WTC11 (cell line): Measurements from ENCODE around the gene DNM1L. TPM values are rescaled to one million over a fixed set of nuclear protein-coding genes. Genes with fewer than 3 reads are reported as not detected.

ENCODE experiments used
- ATAC-seq: fragments of 200-7000 bp; cut with Tn5 transposase; 2 replicates; pipeline ENCODE4 v1.10.0; 2021; ENCODE audit warnings: mild to moderate bottlenecking, moderate library complexity
- CTCF ChIA-PET: fragments of 300-600 bp; sonication (Branson Sonifier 250); formaldehyde crosslinking; loops from one replicate; lab custom pipeline; 2021; ENCODE audit warnings: antibody characterized with exemption; lab: Charles Lee
- POLR2A ChIA-PET: fragments of 350-600 bp; sonication (Branson Sonifier 250); formaldehyde crosslinking; loops from one replicate; lab custom pipeline; 2021; ENCODE audit warnings: antibody characterized with exemption; lab: Charles Lee
- DNase-seq: peaks from one replicate; pipeline ENCODE4 v3.0.0; 2021; ENCODE audit warnings: low spot score
- H3K27ac Mint-ChIP-seq: 2 replicates; pipeline ENCODE4 v1.8.0; 2021; ENCODE audit warnings: mixed read lengths
- H3K27me3 Mint-ChIP-seq: 2 replicates; pipeline ENCODE4 v1.8.0; 2021; ENCODE audit warnings: low read depth, mild to moderate bottlenecking, moderate library complexity, mixed read lengths
- H3K36me3 Mint-ChIP-seq: 2 replicates; pipeline ENCODE4 v1.8.0; 2021; ENCODE audit warnings: mixed read lengths
- H3K4me1 Mint-ChIP-seq: 2 replicates; pipeline ENCODE4 v1.8.0; 2022; ENCODE audit warnings: mixed read lengths
- H3K4me3 Mint-ChIP-seq: 2 replicates; pipeline ENCODE4 v1.8.0; 2021; ENCODE audit warnings: mild to moderate bottlenecking, moderate library complexity, mixed read lengths
- H3K9me3 Mint-ChIP-seq: 2 replicates; pipeline ENCODE4 v1.8.0; 2021; ENCODE audit warnings: mixed read lengths
- ATF1 ChIP-seq: sonication (generic); formaldehyde crosslinking; IDR thresholded peaks from 2 replicates; pipeline ENCODE4 v1.8.1; 2023; ENCODE audit warnings: mild to moderate bottlenecking, moderate library complexity, missing genetic modification reagents
- ATF6 ChIP-seq: sonication (generic); formaldehyde crosslinking; IDR thresholded peaks from 2 replicates; pipeline ENCODE4 v1.8.1; 2023; ENCODE audit warnings: mild to moderate bottlenecking, missing genetic modification reagents
- E2F1 ChIP-seq: sonication (generic); formaldehyde crosslinking; IDR thresholded peaks from 2 replicates; pipeline ENCODE4 v1.8.0; 2022; ENCODE audit warnings: mild to moderate bottlenecking, missing genetic modification reagents
- E2F4 ChIP-seq: sonication (generic); formaldehyde crosslinking; IDR thresholded peaks from 2 replicates; pipeline ENCODE4 v1.8.1; 2022; ENCODE audit warnings: low read depth, mild to moderate bottlenecking, moderate library complexity, missing genetic modification reagents, borderline replicate concordance
- ERG ChIP-seq: fragments of 250-450 bp; sonication (Bioruptor Pico); IDR thresholded peaks from 2 replicates; pipeline ENCODE4 v1.8.0; 2021; ENCODE audit warnings: mild to moderate bottlenecking
- FOXK1 ChIP-seq: sonication (generic); formaldehyde crosslinking; IDR thresholded peaks from 2 replicates; pipeline ENCODE4 v1.8.0; 2022; ENCODE audit warnings: mild to moderate bottlenecking, moderate library complexity, missing genetic modification reagents
- FOXP1 ChIP-seq: sonication (generic); formaldehyde crosslinking; IDR thresholded peaks from 2 replicates; pipeline ENCODE4 v1.8.0; 2022; ENCODE audit warnings: missing genetic modification reagents, mild to moderate bottlenecking, moderate library complexity, borderline replicate concordance
- HMGXB4 ChIP-seq: sonication (generic); formaldehyde crosslinking; IDR thresholded peaks from 2 replicates; pipeline ENCODE4 v1.8.1; 2023; ENCODE audit warnings: mild to moderate bottlenecking, moderate library complexity, missing genetic modification reagents
- KAT7 ChIP-seq: sonication (generic); formaldehyde crosslinking; IDR thresholded peaks from 2 replicates; pipeline ENCODE4 v1.8.1; 2023; ENCODE audit warnings: missing genetic modification reagents, mild to moderate bottlenecking, borderline replicate concordance
- MXD4 ChIP-seq: fragments of 250-450 bp; sonication (Bioruptor Pico); IDR thresholded peaks from 2 replicates; pipeline ENCODE4 v1.8.0; 2021; ENCODE audit warnings: mild to moderate bottlenecking, moderate library complexity, borderline replicate concordance
- PREB ChIP-seq: sonication (generic); formaldehyde crosslinking; IDR thresholded peaks from 2 replicates; pipeline ENCODE4 v1.8.1; 2022; ENCODE audit warnings: mild to moderate bottlenecking, missing genetic modification reagents, moderate library complexity, borderline replicate concordance
- RELA ChIP-seq: sonication (generic); formaldehyde crosslinking; IDR thresholded peaks from 2 replicates; pipeline ENCODE4 v1.8.1; 2022; ENCODE audit warnings: missing genetic modification reagents, mild to moderate bottlenecking, borderline replicate concordance
- SP1 ChIP-seq: sonication (generic); formaldehyde crosslinking; conservative IDR thresholded peaks from 2 replicates; pipeline ENCODE4 v1.8.1; 2022; ENCODE audit warnings: missing genetic modification reagents
- STAT6 ChIP-seq: sonication (generic); formaldehyde crosslinking; conservative IDR thresholded peaks from 2 replicates; pipeline ENCODE4 v1.8.1; 2023; ENCODE audit warnings: mild to moderate bottlenecking, low read depth, missing genetic modification reagents, moderate library complexity
- USF2 ChIP-seq: sonication (generic); formaldehyde crosslinking; IDR thresholded peaks from 2 replicates; pipeline ENCODE4 v1.8.1; 2023; ENCODE audit warnings: mild to moderate bottlenecking, missing genetic modification reagents, moderate library complexity
- ZBTB21 ChIP-seq: sonication (generic); formaldehyde crosslinking; IDR thresholded peaks from 2 replicates; pipeline ENCODE4 v1.8.1; 2023; ENCODE audit warnings: mild to moderate bottlenecking, missing genetic modification reagents, borderline replicate concordance
- ZNF121 ChIP-seq: sonication (generic); formaldehyde crosslinking; IDR thresholded peaks from 2 replicates; pipeline ENCODE4 v1.8.0; 2023; ENCODE audit warnings: missing genetic modification reagents
- ZNF232 ChIP-seq: sonication (generic); formaldehyde crosslinking; IDR thresholded peaks from 2 replicates; pipeline ENCODE4 v1.8.0; 2022; ENCODE audit warnings: mild to moderate bottlenecking, missing genetic modification reagents
- ZNF263 ChIP-seq: sonication (generic); formaldehyde crosslinking; IDR thresholded peaks from 2 replicates; pipeline ENCODE4 v1.8.1; 2022; ENCODE audit warnings: low read depth, mild to moderate bottlenecking, moderate library complexity, missing genetic modification reagents
- total RNA-seq: library from RNA; stranded (reverse); gene quantifications from 3 replicates; pipeline ENCODE4 v1.2.3, GENCODE V29; 2021

The DNM1L gene
- total RNA-seq, 1 experiment from 2014 or later = 74.3 TPM

- Mint-ChIP-seq H3K27me3 (no peaks in the 10 kb centered on the region; the same call in 1 of the 2 replicates), H3K4me3 (peak overlapping the region; percentile 89), H3K27ac (peak overlapping the region; percentile 59), H3K36me3 (peaks cover 40% of the 10 kb centered on the region), H3K9me3 (no peaks in the 10 kb centered on the region), H3K4me1 (peaks cover 20% of the 10 kb centered on the region)
- DNase-seq = no peak
- ChIA-PET CTCF (interaction anchor here (0.7 to 2.0 kb wide), 6 partner anchors 128 to 1504 kb away, joined by 4 to 8 read pairs (median 4); partner anchors contain the start of gene ALG10), POLR2A (interaction anchor here (0.7 kb wide), 2 partner anchors 47 to 87 kb away, joined by 3 read pairs; no protein-coding TSS in a partner anchor)
- no peak for TF ChIP-seq ATF6
- no peak for TF ChIP-seq ZNF263 (CRISPR knock-in tag)
- no peak for ATAC-seq
These were observed 75.0 kb downstream of the DNM1L start for GRCh38 chr12:32754111-32754510.

- POLR2A ChIA-PET = interaction anchor here (0.6 to 1.8 kb wide), 9 partner anchors 9 to 355 kb away, joined by 3 to 14 read pairs (median 4); partner anchors contain the start of genes DNM1L and PKP2
- Mint-ChIP-seq H3K27ac (peak overlapping the region; percentile 74), H3K4me3 (peak overlapping the region; percentile 89), H3K36me3 (peaks cover 34% of the 10 kb centered on the region), H3K4me1 (peaks cover 20% of the 10 kb centered on the region), H3K27me3 (no peaks in the 10 kb centered on the region; the same call in 1 of the 2 replicates), H3K9me3 (no peaks in the 10 kb centered on the region)
- peak; percentile 88 for DNase-seq
- peak; percentile 74 for ATAC-seq
- CTCF ChIA-PET = interaction anchor here (0.5 to 4.2 kb wide), 72 partner anchors 9 to 1280 kb away, joined by 3 to 62 read pairs (median 4); partner anchors contain the start of genes ALG10, DNM1L and PKP2
- TF ChIP-seq HMGXB4 (peak; percentile 90; the same call in 1 of the 2 replicates), USF2 (CRISPR knock-in tag) (peak; percentile 29; the same call in 1 of the 2 replicates), RELA (CRISPR knock-in tag) (peak; percentile 72; the same call in 1 of the 2 replicates), FOXP1 (CRISPR knock-in tag) (peak; percentile 50), STAT6 (CRISPR knock-in tag) (no peak), FOXK1 (CRISPR knock-in tag) (peak; percentile 51; the same call in 1 of the 2 replicates), ZNF263 (CRISPR knock-in tag) (no peak), MXD4 (no peak), PREB (CRISPR knock-in tag) (no peak), ATF1 (CRISPR knock-in tag) (0 out of 2 replicates have a peak, but pooled peaks have one; percentile 41), E2F4 (no peak), SP1 (CRISPR knock-in tag) (peak; percentile 56), KAT7 (CRISPR knock-in tag) (peak; percentile 79; the same call in 1 of the 2 replicates), ERG (CRISPR knock-in tag) (no peak), ZNF121 (CRISPR knock-in tag) (peak; percentile 85; the same call in 1 of the 2 replicates), ZNF232 (CRISPR knock-in tag) (0 out of 2 replicates have a peak, but pooled peaks have one; percentile 71), E2F1 (no peak), ZBTB21 (CRISPR knock-in tag) (peak; percentile 44; the same call in 1 of the 2 replicates)
These were observed 76.1 kb downstream of the DNM1L start for GRCh38 chr12:32755051-32755653.
